H9 (cell line): ENCODE results near the gene MGAT5. TPM values are rescaled to one million over a fixed set of nuclear protein-coding genes. Genes with fewer than 3 reads are reported as not detected.

ENCODE experiments used
- DNase-seq: peaks from one replicate; pipeline ENCODE4 v3.0.0-alpha.2; 2017
- H2AFZ ChIP-seq: one replicate; pipeline ENCODE4 v1.6.1; 2013; ENCODE audit warnings: mild to moderate bottlenecking, low read length, control low read depth, moderate library complexity
- H2AK5ac ChIP-seq: 2 replicates; pipeline ENCODE4 v1.6.1; 2013; ENCODE audit warnings: low read length, control low read depth, mixed read lengths; ENCODE audit not compliant: insufficient read length
- H2BK120ac ChIP-seq: one replicate; pipeline ENCODE4 v1.6.1; 2013; ENCODE audit warnings: low read depth, mild to moderate bottlenecking, low read length, control low read depth, inconsistent platforms; ENCODE audit not compliant: poor library complexity, severe bottlenecking
- H2BK12ac ChIP-seq: 2 replicates; pipeline ENCODE4 v1.6.1; 2013; ENCODE audit warnings: low read length, control low read depth, mixed read lengths, low read depth; ENCODE audit not compliant: insufficient read length
- H2BK15ac ChIP-seq: 2 replicates; pipeline ENCODE4 v1.6.1; 2013; ENCODE audit warnings: low read depth, low read length, control low read depth
- H2BK20ac ChIP-seq: one replicate; pipeline ENCODE4 v1.6.1; 2013; ENCODE audit warnings: low read depth, mild to moderate bottlenecking, low read length, control low read depth, inconsistent platforms; ENCODE audit not compliant: poor library complexity, severe bottlenecking
- H2BK5ac ChIP-seq: 2 replicates; pipeline ENCODE4 v1.6.1; 2013; ENCODE audit warnings: low read length, control low read depth, mixed read lengths; ENCODE audit not compliant: insufficient read length
- H3K14ac ChIP-seq: 2 replicates; pipeline ENCODE4 v1.6.1; 2013; ENCODE audit warnings: low read length, control low read depth; ENCODE audit not compliant: insufficient read depth
- H3K18ac ChIP-seq: 2 replicates; pipeline ENCODE4 v1.6.1; 2013; ENCODE audit warnings: low read depth, mild to moderate bottlenecking, mixed read lengths, low read length, control low read depth; ENCODE audit not compliant: insufficient read length
- H3K23ac ChIP-seq: 2 replicates; pipeline ENCODE4 v1.6.1; 2013; ENCODE audit warnings: low read length, control low read depth, mixed read lengths, low read depth; ENCODE audit not compliant: insufficient read length
- H3K23me2 ChIP-seq: 2 replicates; pipeline ENCODE4 v1.6.1; 2013; ENCODE audit warnings: low read depth, mild to moderate bottlenecking, mixed read lengths, low read length, control low read depth; ENCODE audit not compliant: insufficient read length, poor library complexity, severe bottlenecking
- H3K27ac ChIP-seq: 2 replicates; pipeline ENCODE4 v1.5.1; 2013; ENCODE audit warnings: low read length, control low read depth, mixed read lengths, low read depth; ENCODE audit not compliant: insufficient read length
- H3K27me3 ChIP-seq: 2 replicates; pipeline ENCODE4 v1.6.1; 2013; ENCODE audit warnings: low read length, control low read depth, inconsistent platforms; ENCODE audit not compliant: insufficient read depth
- H3K4ac ChIP-seq: 2 replicates; pipeline ENCODE4 v1.6.1; 2013; ENCODE audit warnings: low read depth, mild to moderate bottlenecking, control low read depth, inconsistent platforms, low read length, moderate library complexity
- H3K4me1 ChIP-seq: 2 replicates; pipeline ENCODE4 v1.6.1; 2013; ENCODE audit warnings: low read length, control low read depth, inconsistent platforms; ENCODE audit not compliant: insufficient read depth
- H3K4me2 ChIP-seq: 2 replicates; pipeline ENCODE4 v1.6.1; 2013; ENCODE audit warnings: low read length, control low read depth, mixed read lengths; ENCODE audit not compliant: insufficient read length, insufficient read depth
- H3K56ac ChIP-seq: 2 replicates; pipeline ENCODE4 v1.6.1; 2013; ENCODE audit warnings: low read depth, mild to moderate bottlenecking, mixed read lengths, low read length, control low read depth; ENCODE audit not compliant: insufficient read length
- H3K79me1 ChIP-seq: 2 replicates; pipeline ENCODE4 v1.6.1; 2013; ENCODE audit warnings: low read depth, mild to moderate bottlenecking, moderate library complexity, low read length, control low read depth, inconsistent platforms; ENCODE audit not compliant: insufficient read depth, poor library complexity, severe bottlenecking
- H3K79me2 ChIP-seq: 2 replicates; pipeline ENCODE4 v1.6.1; 2013; ENCODE audit warnings: low read length, control low read depth, inconsistent platforms; ENCODE audit not compliant: insufficient read depth
- H3K9ac ChIP-seq: 2 replicates; pipeline ENCODE4 v1.6.1; 2013; ENCODE audit warnings: low read length, control low read depth, mixed read lengths; ENCODE audit not compliant: insufficient read length; ENCODE audit errors: extremely low read depth
- H3K9me3 ChIP-seq: one replicate; pipeline ENCODE4 v1.6.1; 2013; ENCODE audit warnings: low read depth, low read length, inconsistent platforms; ENCODE audit not compliant: control insufficient read depth
- H3T11ph ChIP-seq: one replicate; pipeline ENCODE4 v1.6.1; 2013; ENCODE audit warnings: mild to moderate bottlenecking, low read length, control low read depth, inconsistent platforms
- H4K20me1 ChIP-seq: one replicate; pipeline ENCODE4 v1.6.1; 2013; ENCODE audit not compliant: control insufficient read depth, insufficient read length, insufficient read depth
- H4K5ac ChIP-seq: 2 replicates; pipeline ENCODE4 v1.6.1; 2013; ENCODE audit warnings: low read depth, mild to moderate bottlenecking, mixed read lengths, low read length, control low read depth; ENCODE audit not compliant: insufficient read length
- H4K8ac ChIP-seq: replicated peaks from 2 replicates; pipeline ENCODE4 v1.6.1; 2013; ENCODE audit warnings: low read length, control low read depth, mixed read lengths, low read depth; ENCODE audit not compliant: insufficient read length
- H4K91ac ChIP-seq: 2 replicates; pipeline ENCODE4 v1.6.1; 2013; ENCODE audit warnings: low read depth, mild to moderate bottlenecking, moderate library complexity, mixed read lengths, low read length, control low read depth; ENCODE audit not compliant: insufficient read length
- H3K27ac Mint-ChIP-seq, 3 experiments: 2 replicates in 2 of 3; 3 replicates in 1 of 3; pipeline ENCODE4 v1.8.0; 2020 to 2021; ENCODE audit warnings: mixed read lengths in 3 of 3, mild to moderate bottlenecking in 1 of 3, moderate library complexity in 1 of 3
- H3K27me3 Mint-ChIP-seq: 2 replicates; pipeline ENCODE4 v1.8.0; 2021; ENCODE audit warnings: low read depth, mild to moderate bottlenecking, moderate library complexity, mixed read lengths
- H3K36me3 Mint-ChIP-seq, 3 experiments: 2 replicates in 2 of 3; 3 replicates in 1 of 3; pipeline ENCODE4 v1.8.0; 2020 to 2021; ENCODE audit warnings: low read depth in 3 of 3, mixed read lengths in 3 of 3; ENCODE audit not compliant: insufficient read depth in 1 of 3
- H3K4me1 Mint-ChIP-seq, 2 experiments: 2 replicates each; pipeline ENCODE4 v1.8.0; 2020; ENCODE audit warnings: mixed read lengths in 2 of 2
- H3K4me3 Mint-ChIP-seq, 2 experiments: 2 replicates in 1 of 2; 3 replicates in 1 of 2; pipeline ENCODE4 v1.8.0; 2020 to 2021; ENCODE audit warnings: mild to moderate bottlenecking in 2 of 2, mixed read lengths in 2 of 2, moderate library complexity in 1 of 2
- H3K9me3 Mint-ChIP-seq, 2 experiments: 2 replicates in 1 of 2; 3 replicates in 1 of 2; pipeline ENCODE4 v1.8.0; 2020; ENCODE audit warnings: mild to moderate bottlenecking in 2 of 2, mixed read lengths in 2 of 2, moderate library complexity in 1 of 2
- CTCF ChIP-seq: fragments of 200-600 bp; sonication (generic); conservative IDR thresholded peaks from 3 replicates; pipeline ENCODE4 v1.8.0; 2021; ENCODE audit warnings: antibody characterized with exemption, mild to moderate bottlenecking
- WGBS: extraction: QIAGEN DNeasy Blood & Tissue Kit; methylation state at CpG from one replicate; pipeline ENCODE4 v1.1.7; 2013; ENCODE audit warnings: missing lambda C conversion rate, low lambda C conversion rate, mixed read lengths; ENCODE audit not compliant: insufficient read length; ENCODE audit errors: extremely low coverage; 5-methylcytosine and 5-hydroxymethylcytosine counted together
- total RNA-seq: library from RNA; stranded (reverse); gene quantifications from 2 replicates; pipeline ENCODE4 v1.2.1, GENCODE V29; 2021

MGAT5 gene
- total RNA-seq, 1 experiment from 2014 or later, result 25.7 TPM

GRCh38 chr2:134217924-134218323, 35.9 kb upstream of the MGAT5 start:
- no peak overlapping the region for H3K9ac ChIP-seq
- peaks cover 34 to 39% of the 10 kb centered on the region in 2 experiments for H3K4me1 Mint-ChIP-seq
- no peak overlapping the region for H4K8ac ChIP-seq
- no peak overlapping the region for H4K5ac ChIP-seq
- H3K79me2 ChIP-seq, result peaks cover 5% of the 10 kb centered on the region; the same call in 1 of the 2 replicates
- H3K56ac ChIP-seq, result no peak overlapping the region
- no peak overlapping the region for H3K27ac Mint-ChIP-seq
- H2BK20ac ChIP-seq, result no peak overlapping the region
- no peak for DNase-seq
- no peak overlapping the region for H3K14ac ChIP-seq
- no peak overlapping the region for H2AFZ ChIP-seq
- no peak overlapping the region for H4K91ac ChIP-seq
- H3K4ac ChIP-seq, result no peak overlapping the region
- H3T11ph ChIP-seq, result no peak overlapping the region
- no peaks in the 10 kb centered on the region for H3K9me3 ChIP-seq
- peaks cover 11% of the 10 kb centered on the region; the same call in 1 of the 2 replicates for H3K4me1 ChIP-seq
- no peak overlapping the region for H2BK5ac ChIP-seq
- no peak overlapping the region for H3K18ac ChIP-seq
- H2BK15ac ChIP-seq, result no peak overlapping the region
- no peak overlapping the region for H2BK120ac ChIP-seq
- no peaks in the 10 kb centered on the region for H3K27me3 ChIP-seq
- H4K20me1 ChIP-seq, result no peaks in the 10 kb centered on the region
- no peak for TF ChIP-seq CTCF
- no peak overlapping the region for H3K4me2 ChIP-seq
- H3K23ac ChIP-seq, result no peak overlapping the region
- H3K79me1 ChIP-seq, result peaks cover 5% of the 10 kb centered on the region
- no peak overlapping the region for H2BK12ac ChIP-seq
- H3K27ac ChIP-seq, result no peak overlapping the region
- H3K23me2 ChIP-seq, result no peaks in the 10 kb centered on the region
- H2AK5ac ChIP-seq, result no peak overlapping the region
- no peaks in the 10 kb centered on the region for H3K27me3 Mint-ChIP-seq
- H3K36me3 Mint-ChIP-seq, result peaks cover 3 to 10% (median 8%) of the 10 kb centered on the region in 3 experiments; a peak in 4 of 7 replicates
- no CpG with 5 or more reads among the region's 1 CpG for WGBS
- H3K4me3 Mint-ChIP-seq, result no peak overlapping the region
- H3K9me3 Mint-ChIP-seq, result peaks cover 4 to 5% of the 10 kb centered on the region in 2 experiments; a peak in 3 of 5 replicates
